GM21723 (cell line): ENCODE measurements around the gene CCDC126.
"Not testable (repeated sequence)": the region's sequence is repeated elsewhere in the genome, so short reads cannot be mapped to it uniquely, and the experiment has no call there.

Experiments used
- ATAC-seq: cut with Tn5 transposase; IDR thresholded peaks from one replicate; pipeline ENCODE4 v1.9.1; 2021; ENCODE audit warnings: mild to moderate bottlenecking, moderate library complexity; ENCODE audit not compliant: unreplicated experiment

Gene CCDC126

GRCh38 chr7:23622506-23622925, 25.3 kb downstream of the CCDC126 start:
- ATAC-seq: no peak

- no peak for ATAC-seq
These were observed 31.2 kb downstream of the CCDC126 start for GRCh38 chr7:23628370-23628769.

GRCh38 chr7:23633417-23633816, 36.2 kb downstream of the CCDC126 start:
- no peak for ATAC-seq

- no peak for ATAC-seq
These were observed 48.6 kb downstream of the CCDC126 start for GRCh38 chr7:23645822-23646221.

GRCh38 chr7:23653942-23654341, 56.8 kb downstream of the CCDC126 start:
- no peak for ATAC-seq

GRCh38 chr7:23654508-23654907, 57.3 kb downstream of the CCDC126 start:
- ATAC-seq: no peak

GRCh38 chr7:23655433-23655832, 58.3 kb downstream of the CCDC126 start:
- ATAC-seq: no peak

- no peak for ATAC-seq
These were observed 61.7 kb downstream of the CCDC126 start for GRCh38 chr7:23658831-23659427.

- ATAC-seq: no peak
These were observed 64.2 kb downstream of the CCDC126 start for GRCh38 chr7:23661385-23661784.

GRCh38 chr7:23662124-23662983, 65.2 kb downstream of the CCDC126 start:
- no peak for ATAC-seq

GRCh38 chr7:23662984-23663313, 65.8 kb downstream of the CCDC126 start:
- ATAC-seq: no peak

GRCh38 chr7:23664122-23664521, 66.9 kb downstream of the CCDC126 start:
- ATAC-seq: no peak

GRCh38 chr7:23672033-23672432, 74.9 kb downstream of the CCDC126 start:
- no peak for ATAC-seq

GRCh38 chr7:23679898-23680413, 82.8 kb downstream of the CCDC126 start, which contains the start of gene FAM221A:
Gene FAM221A, plus strand, starts transcription at chr7:23680199. Its CDS starts 20 bp downstream, at chr7:23680219.
- ATAC-seq: peak; percentile 94

- ATAC-seq: peak; percentile 38
These were observed 83.5 kb downstream of the CCDC126 start for GRCh38 chr7:23680414-23681405.

GRCh38 chr7:23684041-23684440, 86.9 kb downstream of the CCDC126 start:
- not testable (repeated sequence) for ATAC-seq

GRCh38 chr7:23685731-23686130, 88.5 kb downstream of the CCDC126 start:
- ATAC-seq: no peak

GRCh38 chr7:23687011-23687410, 89.8 kb downstream of the CCDC126 start:
- no peak for ATAC-seq

GRCh38 chr7:23689165-23689564, 92.0 kb downstream of the CCDC126 start:
- no peak for ATAC-seq

GRCh38 chr7:23691320-23691719, 94.1 kb downstream of the CCDC126 start:
- no peak for ATAC-seq

- no peak for ATAC-seq
These were observed 96.0 kb downstream of the CCDC126 start for GRCh38 chr7:23693224-23693623.
